ENCODE results near the gene MAFG. TPM values are rescaled to one million over a fixed set of nuclear protein-coding genes. Genes with fewer than 3 reads are reported as not detected.

MAFG gene
- total RNA-seq, 1 donor from 2014 or later: 8.1 TPM

DNA sequence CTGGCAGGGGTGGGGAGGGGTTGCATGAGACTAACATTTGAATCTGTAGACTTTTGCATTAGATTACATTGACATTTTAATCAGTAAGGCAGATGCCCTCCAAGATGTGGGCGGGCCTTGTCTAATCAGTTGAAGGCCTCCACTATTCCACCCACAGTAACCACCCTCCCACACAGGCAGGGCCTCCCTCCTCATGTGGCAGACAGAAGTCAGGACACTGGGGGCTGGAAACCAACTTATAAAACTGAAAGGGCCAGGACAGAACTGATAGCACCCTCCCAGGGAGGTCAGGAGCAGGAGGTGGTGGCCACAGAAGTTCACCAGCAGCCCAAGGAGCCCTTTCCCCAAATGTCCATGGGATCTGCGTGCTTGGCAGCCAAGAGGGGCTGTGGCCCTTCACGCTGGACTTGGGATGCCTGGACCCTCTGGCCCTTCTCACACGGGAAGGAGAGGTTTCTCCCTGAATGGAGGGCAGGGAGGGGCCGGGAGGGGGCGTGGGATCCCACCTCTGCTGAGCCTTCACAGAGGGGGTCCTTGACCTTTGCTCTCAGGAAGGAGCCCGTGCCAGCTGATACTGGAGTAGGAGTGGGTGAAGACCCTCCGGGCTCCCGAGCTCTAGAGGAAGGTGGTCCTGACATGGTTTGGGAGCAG, 4.9 kb upstream of the MAFG start:
- Histone ChIP-seq H3K27ac (no peak overlapping the region), H3K4me1 (peaks cover 4% of the 10 kb centered on the region), H3K27me3 (peaks cover 21% of the 10 kb centered on the region), H3K79me2 (ENCODE audit: low read depth) (peaks cover 6% of the 10 kb centered on the region), H3K36me3 (no peaks in the 10 kb centered on the region), H3K4me2 (no peak overlapping the region), H3K4me3 (no peak overlapping the region), H2AFZ (replicated peaks) (no peak overlapping the region), H4K20me1 (ENCODE audit: low read depth) (peaks cover 13% of the 10 kb centered on the region), H3K9me3 (ENCODE audit: low read depth) (no peaks in the 10 kb centered on the region), H3K9ac (no peak overlapping the region), H3F3A (ENCODE audit: low read depth) (peaks cover 4% of the 10 kb centered on the region)
- Mint-ChIP-seq H3K27me3 (ENCODE audit: insufficient read depth, low read depth) (peaks cover 4% of the 10 kb centered on the region), H3K4me1 (peaks cover 5% of the 10 kb centered on the region), H3K4me3 (peak overlapping the region; percentile 70), H3K27ac (no peak overlapping the region), H3K36me3 (peaks cover 2% of the 10 kb centered on the region), H3K9me3 (no peaks in the 10 kb centered on the region)
- TF ChIP-seq EZH2 (IDR thresholded peaks at IDR 0.05) (no peak), EZH2phosphoT487 (IDR thresholded peaks at IDR 0.05) (no peak)
- TF ChIP-seq, protein P1, sequence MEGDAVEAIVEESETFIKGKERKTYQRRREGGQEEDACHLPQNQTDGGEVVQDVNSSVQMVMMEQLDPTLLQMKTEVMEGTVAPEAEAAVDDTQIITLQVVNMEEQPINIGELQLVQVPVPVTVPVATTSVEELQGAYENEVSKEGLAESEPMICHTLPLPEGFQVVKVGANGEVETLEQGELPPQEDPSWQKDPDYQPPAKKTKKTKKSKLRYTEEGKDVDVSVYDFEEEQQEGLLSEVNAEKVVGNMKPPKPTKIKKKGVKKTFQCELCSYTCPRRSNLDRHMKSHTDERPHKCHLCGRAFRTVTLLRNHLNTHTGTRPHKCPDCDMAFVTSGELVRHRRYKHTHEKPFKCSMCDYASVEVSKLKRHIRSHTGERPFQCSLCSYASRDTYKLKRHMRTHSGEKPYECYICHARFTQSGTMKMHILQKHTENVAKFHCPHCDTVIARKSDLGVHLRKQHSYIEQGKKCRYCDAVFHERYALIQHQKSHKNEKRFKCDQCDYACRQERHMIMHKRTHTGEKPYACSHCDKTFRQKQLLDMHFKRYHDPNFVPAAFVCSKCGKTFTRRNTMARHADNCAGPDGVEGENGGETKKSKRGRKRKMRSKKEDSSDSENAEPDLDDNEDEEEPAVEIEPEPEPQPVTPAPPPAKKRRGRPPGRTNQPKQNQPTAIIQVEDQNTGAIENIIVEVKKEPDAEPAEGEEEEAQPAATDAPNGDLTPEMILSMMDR (IDR thresholded peaks at IDR 0.05): no peak
- no peak for DNase-seq (ENCODE audit: low spot score)

DNA sequence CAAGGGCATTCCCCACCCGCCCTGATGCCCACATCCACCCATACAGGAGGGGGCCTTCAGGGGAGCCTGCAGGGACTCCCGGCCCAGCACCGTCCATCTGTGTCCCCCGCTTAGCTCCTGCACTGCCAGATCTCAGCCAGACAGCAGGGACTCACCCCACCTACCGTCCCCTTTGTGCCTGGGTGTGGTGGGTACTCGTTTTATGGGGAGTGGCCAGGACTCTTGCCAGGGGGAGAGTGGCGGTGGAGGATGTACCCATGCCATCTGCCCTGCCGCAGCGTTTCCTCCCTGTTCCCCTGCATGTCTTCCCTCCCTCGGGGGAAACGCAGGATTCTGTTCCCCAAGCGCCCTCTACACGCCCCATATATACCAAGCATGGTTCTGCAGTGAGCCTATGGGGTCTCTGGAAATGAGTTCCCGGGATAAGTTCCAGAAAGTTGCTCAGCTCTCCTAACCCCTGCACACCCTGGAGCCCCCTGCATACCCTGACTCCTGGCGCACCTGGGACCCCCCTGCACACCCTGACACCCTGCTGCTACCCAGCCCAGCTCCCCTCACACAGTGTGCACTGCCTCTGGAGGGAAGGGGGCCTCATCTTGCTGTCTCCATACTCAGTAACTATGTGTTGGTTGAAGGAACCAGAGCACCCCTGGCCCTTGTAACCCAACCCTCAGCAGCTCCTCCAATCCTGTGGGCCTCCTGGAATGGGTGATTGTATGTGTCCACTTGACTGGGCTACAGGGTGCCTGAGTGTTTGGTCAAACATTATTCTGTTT, 4.2 kb upstream of the MAFG start:
- Histone ChIP-seq H4K20me1 (ENCODE audit: low read depth) (peaks cover 15% of the 10 kb centered on the region), H2AFZ (replicated peaks) (no peak overlapping the region), H3F3A (ENCODE audit: low read depth) (peaks cover 7% of the 10 kb centered on the region), H3K36me3 (no peaks in the 10 kb centered on the region), H3K27ac (no peak overlapping the region), H3K9me3 (ENCODE audit: low read depth) (no peaks in the 10 kb centered on the region), H3K27me3 (peaks cover 20% of the 10 kb centered on the region), H3K79me2 (ENCODE audit: low read depth) (peaks cover 10% of the 10 kb centered on the region), H3K9ac (no peak overlapping the region), H3K4me3 (no peak overlapping the region), H3K4me2 (no peak overlapping the region), H3K4me1 (peaks cover 4% of the 10 kb centered on the region)
- TF ChIP-seq EZH2 (IDR thresholded peaks at IDR 0.05): no peak
- no peak for TF ChIP-seq EZH2phosphoT487 (IDR thresholded peaks at IDR 0.05)
- TF ChIP-seq, protein P1 (IDR thresholded peaks at IDR 0.05): no peak
- Mint-ChIP-seq H3K4me1 (peaks cover 4% of the 10 kb centered on the region), H3K36me3 (peaks cover 2% of the 10 kb centered on the region), H3K9me3 (no peaks in the 10 kb centered on the region), H3K4me3 (peak overlapping the region; percentile 70), H3K27ac (no peak overlapping the region), H3K27me3 (ENCODE audit: insufficient read depth, low read depth) (peaks cover 4% of the 10 kb centered on the region)
- no peak for DNase-seq (ENCODE audit: low spot score)

DNA sequence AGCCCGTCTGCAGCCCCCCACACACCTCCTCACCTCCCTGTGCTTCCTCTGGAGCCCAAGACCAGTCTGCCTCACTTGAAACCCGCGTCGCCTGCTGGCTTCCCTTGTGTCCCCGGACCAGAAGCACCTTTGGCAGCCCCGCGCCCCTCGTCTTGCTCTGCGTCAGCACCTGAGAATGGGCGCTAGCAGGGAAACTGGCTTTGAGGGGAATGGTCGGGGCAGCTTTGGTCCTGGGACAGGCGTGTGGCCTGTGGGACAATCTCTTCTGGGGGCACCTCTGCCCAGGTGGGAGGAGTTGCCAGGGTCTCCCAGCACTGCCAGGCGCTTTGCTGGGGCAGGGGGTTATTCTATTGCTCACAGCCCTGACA, 3.6 kb upstream of the MAFG start:
- H2AFZ ChIP-seq (replicated peaks): no peak overlapping the region
- peaks cover 17% of the 10 kb centered on the region for H3K27me3 ChIP-seq
- Mint-ChIP-seq H3K4me1 (peaks cover 8% of the 10 kb centered on the region), H3K27me3 (ENCODE audit: insufficient read depth, low read depth) (peaks cover 4% of the 10 kb centered on the region), H3K9me3 (no peaks in the 10 kb centered on the region), H3K27ac (no peak overlapping the region), H3K36me3 (peaks cover 2% of the 10 kb centered on the region), H3K4me3 (peak overlapping the region; percentile 69)
- DNase-seq (ENCODE audit: low spot score): no peak
- no peak overlapping the region for H3K4me3 ChIP-seq
- H3K27ac ChIP-seq: no peak overlapping the region
- peaks cover 6% of the 10 kb centered on the region for H3K4me1 ChIP-seq
- no peak overlapping the region for H3K4me2 ChIP-seq
- H3F3A ChIP-seq (ENCODE audit: low read depth): peaks cover 13% of the 10 kb centered on the region
- H3K9me3 ChIP-seq (ENCODE audit: low read depth): no peaks in the 10 kb centered on the region
- no peak overlapping the region for H3K9ac ChIP-seq
- H4K20me1 ChIP-seq (ENCODE audit: low read depth): peaks cover 21% of the 10 kb centered on the region
- H3K36me3 ChIP-seq: no peaks in the 10 kb centered on the region
- TF ChIP-seq, protein P1 (IDR thresholded peaks at IDR 0.05): no peak
- TF ChIP-seq EZH2 (IDR thresholded peaks at IDR 0.05): no peak
- TF ChIP-seq EZH2phosphoT487 (IDR thresholded peaks at IDR 0.05): no peak
- peaks cover 13% of the 10 kb centered on the region for H3K79me2 ChIP-seq (ENCODE audit: low read depth)
